Smooth muscle cell (in vitro differentiated cells): ENCODE data around the gene CFAP70. TPM values are rescaled to one million over a fixed set of nuclear protein-coding genes. Genes with fewer than 3 reads are reported as not detected.

Experiments used
- DNase-seq: peaks from one replicate; lab custom pipeline; 2025; ENCODE audit not compliant: unreplicated experiment; lab: John Stamatoyannopoulos, UW
- H2AFZ ChIP-seq: fragments of 200-600 bp; sonication (generic); 2 replicates; pipeline ENCODE4 v1.6.0; 2016; ENCODE audit warnings: antibody characterized with exemption, low read depth, mild to moderate bottlenecking
- H3F3A ChIP-seq: fragments of 200-600 bp; sonication (generic); 2 replicates; pipeline ENCODE4 v1.6.0; 2017; ENCODE audit warnings: antibody characterized with exemption, low read depth
- H3K27ac ChIP-seq: fragments of 200-600 bp; sonication (generic); 2 replicates; pipeline ENCODE4 v1.5.1; 2016; ENCODE audit warnings: low read depth, mild to moderate bottlenecking
- H3K27me3 ChIP-seq: fragments of 200-600 bp; sonication (generic); 2 replicates; pipeline ENCODE4 v1.6.1; 2016; ENCODE audit warnings: low read depth, mild to moderate bottlenecking
- H3K36me3 ChIP-seq: fragments of 200-600 bp; sonication (generic); 2 replicates; pipeline ENCODE4 v1.5.1; 2016; ENCODE audit warnings: low read depth
- H3K4me1 ChIP-seq: fragments of 200-600 bp; sonication (generic); 2 replicates; pipeline ENCODE4 v1.5.1; 2016; ENCODE audit warnings: low read depth
- H3K4me2 ChIP-seq: fragments of 200-600 bp; sonication (generic); 2 replicates; pipeline ENCODE4 v1.6.0; 2016; ENCODE audit warnings: mild to moderate bottlenecking
- H3K4me3 ChIP-seq: fragments of 200-600 bp; sonication (generic); 2 replicates; pipeline ENCODE4 v1.5.1; 2016; ENCODE audit warnings: mild to moderate bottlenecking
- H3K79me2 ChIP-seq: fragments of 200-600 bp; sonication (generic); 2 replicates; pipeline ENCODE4 v1.6.0; 2016; ENCODE audit warnings: low read depth, mild to moderate bottlenecking
- H3K9ac ChIP-seq: fragments of 200-600 bp; sonication (generic); 2 replicates; pipeline ENCODE4 v1.6.0; 2016; ENCODE audit warnings: low read depth
- H3K9me3 ChIP-seq: fragments of 200-600 bp; sonication (generic); replicated peaks from 2 replicates; pipeline ENCODE4 v1.5.1; 2016; ENCODE audit warnings: low read depth
- H4K20me1 ChIP-seq: fragments of 200-600 bp; sonication (generic); 2 replicates; pipeline ENCODE4 v1.6.0; 2016; ENCODE audit warnings: low read depth
- CTCF ChIP-seq: fragments of 200-600 bp; sonication (generic); IDR thresholded peaks from 2 replicates; pipeline ENCODE4 v1.5.1; 2017; ENCODE audit warnings: borderline replicate concordance, mild to moderate bottlenecking, antibody characterized with exemption; ENCODE audit not compliant: insufficient read depth, poor library complexity, severe bottlenecking
- WGBS: methylation state at CpG from one replicate; pipeline ENCODE4 v1.1.7; 2016; ENCODE audit warnings: low lambda C conversion rate; 5-methylcytosine and 5-hydroxymethylcytosine counted together
- polyA plus RNA-seq: library from polyadenylated mRNA; unstranded; fragments of >200 nt; fragmentation: Nextera tagmentation; extraction: Ambion mirVana; gene quantifications from 2 replicates; pipeline ENCODE4 v1.2.1, GENCODE V29; 2016
- total RNA-seq: library from RNA; depleted of rRNA; stranded (reverse); fragments of >200 nt; gene quantifications from 2 replicates; pipeline ENCODE4 v1.2.3, GENCODE V29; 2014

CFAP70 gene
- total and polyA plus RNA-seq, 2 experiments from 2014 or later, result 0.08 to 0.22 TPM

- H3K27me3 ChIP-seq, result no peaks in the 10 kb centered on the region
- 70% methylated on average over 5 of the region's 5 CpGs for WGBS
- no peak for TF ChIP-seq CTCF
- no peaks in the 10 kb centered on the region for H3K9me3 ChIP-seq
- no peaks in the 10 kb centered on the region for H3K36me3 ChIP-seq
- peaks cover 97% of the 10 kb centered on the region for H3K79me2 ChIP-seq
- no peak overlapping the region for H3K4me3 ChIP-seq
- H3K9ac ChIP-seq, result no peak overlapping the region
- DNase-seq, result no peak
- H4K20me1 ChIP-seq, result peaks cover 96% of the 10 kb centered on the region
- no peaks in the 10 kb centered on the region for H3F3A ChIP-seq
- H3K4me2 ChIP-seq, result no peak overlapping the region
- no peak overlapping the region for H2AFZ ChIP-seq
- H3K4me1 ChIP-seq, result no peaks in the 10 kb centered on the region
- H3K27ac ChIP-seq, result no peak overlapping the region
Observed at GRCh38 chr10:73406846-73407245, 48.2 kb upstream of the CFAP70 start.

GRCh38 chr10:73405556-73405955 lies 46.9 kb upstream of the CFAP70 start:
- Histone ChIP-seq H3K4me1 (no peaks in the 10 kb centered on the region), H3K9me3 (no peaks in the 10 kb centered on the region), H3K4me2 (no peak overlapping the region), H3K27me3 (no peaks in the 10 kb centered on the region), H3F3A (no peaks in the 10 kb centered on the region), H3K4me3 (no peak overlapping the region), H3K27ac (no peak overlapping the region), H3K79me2 (peaks cover 97% of the 10 kb centered on the region), H3K9ac (no peak overlapping the region), H4K20me1 (peaks cover 97% of the 10 kb centered on the region), H3K36me3 (no peaks in the 10 kb centered on the region), H2AFZ (no peak overlapping the region)
- no peak for DNase-seq
- 94% methylated on average over 3 of the region's 3 CpGs for WGBS
- TF ChIP-seq CTCF, result no peak

GRCh38 chr10:73404690-73405089 lies 46.0 kb upstream of the CFAP70 start:
- Histone ChIP-seq H3K27ac (no peak overlapping the region), H3F3A (no peaks in the 10 kb centered on the region), H3K4me3 (no peak overlapping the region), H3K4me1 (no peaks in the 10 kb centered on the region), H3K79me2 (peaks cover 92% of the 10 kb centered on the region), H3K36me3 (no peaks in the 10 kb centered on the region), H3K27me3 (no peaks in the 10 kb centered on the region), H3K4me2 (no peak overlapping the region), H2AFZ (no peak overlapping the region), H4K20me1 (peaks cover 96% of the 10 kb centered on the region), H3K9me3 (no peaks in the 10 kb centered on the region), H3K9ac (no peak overlapping the region)
- DNase-seq, result no peak
- WGBS, result 96% methylated on average over 9 of the region's 9 CpGs
- no peak for TF ChIP-seq CTCF

- peaks cover 5% of the 10 kb centered on the region for H3K36me3 ChIP-seq
- no peak for DNase-seq
- H3K4me2 ChIP-seq, result no peak overlapping the region
- no peak for TF ChIP-seq CTCF
- no peak overlapping the region for H2AFZ ChIP-seq
- no peaks in the 10 kb centered on the region for H3K9me3 ChIP-seq
- no peak overlapping the region for H3K9ac ChIP-seq
- H4K20me1 ChIP-seq, result peaks cover 77% of the 10 kb centered on the region
- 92% methylated on average over 6 of the region's 6 CpGs for WGBS
- no peaks in the 10 kb centered on the region for H3F3A ChIP-seq
- H3K4me3 ChIP-seq, result no peak overlapping the region
- no peak overlapping the region for H3K27ac ChIP-seq
- H3K79me2 ChIP-seq, result peaks cover 69% of the 10 kb centered on the region
- H3K4me1 ChIP-seq, result no peaks in the 10 kb centered on the region
- H3K27me3 ChIP-seq, result no peaks in the 10 kb centered on the region
Observed at GRCh38 chr10:73401636-73402035, 43.0 kb upstream of the CFAP70 start.
